Activated T-cell treated with anti-CD3 and anti-CD28 coated beads for 24 hours (primary cell): ENCODE data around the gene EHD4.
A peak's percentile ranks its signal among the peaks of the same experiment; 100 is the strongest.

Source experiments
- DNase-seq: peaks from one replicate; pipeline ENCODE4 v3.0.0-alpha.2; 2020; ENCODE audit warnings: low read depth

Gene EHD4

DNA sequence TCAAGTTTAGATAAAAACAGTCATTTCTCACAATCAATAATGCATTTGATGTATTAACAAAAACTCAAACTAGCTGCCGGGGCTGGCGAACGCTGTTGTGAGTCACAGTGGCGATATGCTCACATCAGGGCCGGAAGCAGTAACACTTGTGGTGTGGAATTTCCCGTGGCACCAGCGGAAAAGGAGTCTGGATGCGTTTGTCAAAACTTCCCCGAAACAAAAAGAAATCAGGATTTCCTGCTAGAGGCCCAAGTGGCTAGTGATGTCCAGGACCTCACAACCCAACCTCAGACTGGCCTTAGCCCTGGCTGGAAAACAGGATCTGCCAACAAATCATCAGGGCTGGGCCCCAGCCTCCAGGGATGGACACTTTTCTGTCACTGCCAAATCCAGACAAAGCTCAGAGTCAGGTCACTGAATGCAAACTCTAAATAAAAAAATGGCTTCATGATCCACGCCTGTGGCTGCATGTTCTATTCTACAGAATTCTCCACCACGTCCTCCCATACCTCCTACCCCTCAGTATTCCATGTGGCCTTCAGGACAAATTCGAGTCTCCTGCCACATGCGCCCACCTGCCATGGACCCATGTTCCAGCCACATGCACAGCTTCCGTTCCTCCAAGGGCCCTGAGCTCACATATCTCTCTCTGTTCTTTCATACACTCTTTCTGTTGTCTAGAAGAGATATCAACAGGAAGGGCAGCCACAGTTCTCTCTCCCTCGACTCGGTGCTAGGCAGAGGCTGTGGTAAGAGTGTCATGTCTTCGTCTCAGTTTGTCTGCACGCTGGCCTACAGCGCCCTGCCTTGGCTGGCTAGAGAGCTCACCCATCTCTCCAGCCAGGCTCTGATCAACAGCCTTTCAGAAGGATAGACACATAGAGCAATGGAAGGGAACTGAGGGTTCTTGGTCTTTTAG lies 35.4 kb downstream of the EHD4 start:
- DNase-seq = peak; percentile 72

DNA sequence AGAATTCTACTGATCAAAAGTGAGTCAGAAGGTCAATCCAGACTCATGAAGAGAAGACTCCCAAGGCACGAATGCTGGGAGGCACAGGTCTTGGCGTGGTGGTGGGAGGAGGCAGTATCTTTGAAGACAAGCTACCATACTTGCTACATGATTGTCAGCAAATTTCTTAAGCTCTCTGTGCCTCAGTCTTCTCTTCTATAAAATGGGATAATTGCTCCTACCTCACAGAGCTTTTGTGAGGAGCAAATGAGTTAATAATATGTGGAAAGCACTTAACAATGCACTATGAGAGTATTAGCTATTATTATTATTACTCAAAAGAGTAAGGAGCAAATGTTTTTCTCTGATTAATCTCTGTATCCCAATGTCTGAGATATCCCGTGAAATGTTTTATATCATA lies 36.2 kb downstream of the EHD4 start:
- DNase-seq = no peak

DNA sequence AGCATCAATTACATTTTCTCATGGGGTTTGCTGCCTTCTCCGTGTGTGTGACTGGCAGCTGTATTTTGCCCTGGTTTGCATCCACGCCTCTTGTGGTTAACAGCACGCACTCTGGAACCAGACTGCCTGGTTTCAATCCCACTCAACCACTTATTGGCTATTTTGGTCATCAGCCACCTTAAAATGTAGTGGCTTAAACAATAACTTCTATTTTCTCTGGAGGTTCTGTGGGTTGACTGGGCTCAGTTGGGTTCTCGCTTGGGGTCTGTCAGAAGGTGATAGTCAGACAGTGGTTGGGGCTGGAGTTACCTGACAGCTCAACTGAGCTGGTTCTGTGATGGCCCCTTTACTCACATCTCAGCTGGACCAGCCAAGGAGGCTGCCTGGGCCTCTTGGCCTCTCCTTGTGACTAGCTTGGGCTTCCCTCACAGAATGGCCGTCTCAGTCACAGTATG lies 36.8 kb downstream of the EHD4 start:
- DNase-seq = no peak

DNA sequence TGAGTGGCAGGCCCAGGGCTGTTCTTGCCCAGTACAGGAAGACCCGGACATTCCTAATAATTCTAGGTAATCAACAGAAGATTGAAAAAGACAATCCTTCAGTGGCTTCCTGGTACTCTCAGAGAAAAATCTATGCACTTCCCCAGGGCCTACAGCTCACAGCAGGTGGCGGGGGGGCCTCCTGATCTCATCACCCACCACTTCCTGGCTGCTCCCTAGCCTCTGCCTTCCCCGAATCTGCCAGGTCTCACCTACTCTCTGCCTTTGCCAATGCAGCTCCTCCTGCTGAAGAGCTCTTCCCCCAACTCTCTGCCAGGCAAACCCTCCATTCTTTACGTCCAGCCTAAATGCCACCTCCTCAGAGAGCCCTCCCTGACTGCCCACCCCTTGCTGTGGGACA lies 37.5 kb downstream of the EHD4 start:
- peak; percentile 59 for DNase-seq

DNA sequence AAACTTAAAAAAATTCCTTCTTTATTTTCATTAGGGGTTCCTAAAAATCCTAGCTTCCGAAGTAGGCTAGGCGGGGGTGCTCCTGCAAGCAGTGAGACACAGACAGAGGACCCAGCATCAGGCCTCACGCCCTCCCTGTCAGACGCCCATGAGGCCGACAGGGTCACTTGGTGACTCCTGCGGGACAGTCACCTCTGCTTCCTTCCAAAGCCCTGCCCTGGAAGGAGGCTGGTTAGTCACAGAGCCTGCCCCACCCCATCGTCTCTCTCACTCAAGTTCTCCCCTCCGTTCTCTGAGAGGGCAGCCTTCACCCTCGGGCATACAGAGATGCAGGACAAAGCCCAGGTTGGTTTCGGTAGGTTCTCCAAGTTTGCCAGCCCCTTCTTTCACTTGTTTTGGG lies 38.6 kb downstream of the EHD4 start:
- DNase-seq = no peak

DNA sequence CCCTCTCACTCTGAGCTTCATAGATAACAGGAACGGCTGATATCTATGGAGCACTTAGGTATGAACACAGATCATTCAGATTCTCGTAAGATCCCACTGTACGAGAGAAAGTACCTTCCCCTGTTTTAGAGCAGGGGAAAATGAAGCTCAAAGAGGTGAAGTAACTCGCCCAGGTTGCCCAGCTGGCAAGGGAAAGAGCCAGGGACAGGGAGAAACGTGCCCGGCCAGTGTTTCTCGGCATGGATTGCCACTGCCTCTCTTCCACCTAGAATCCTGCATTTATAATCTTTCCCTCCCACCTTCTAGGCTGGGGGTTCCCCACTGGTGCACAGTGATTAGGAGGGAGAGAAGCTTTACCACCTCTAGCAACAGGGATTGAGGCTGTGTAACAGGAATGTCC lies 39.0 kb downstream of the EHD4 start:
- no peak for DNase-seq

DNA sequence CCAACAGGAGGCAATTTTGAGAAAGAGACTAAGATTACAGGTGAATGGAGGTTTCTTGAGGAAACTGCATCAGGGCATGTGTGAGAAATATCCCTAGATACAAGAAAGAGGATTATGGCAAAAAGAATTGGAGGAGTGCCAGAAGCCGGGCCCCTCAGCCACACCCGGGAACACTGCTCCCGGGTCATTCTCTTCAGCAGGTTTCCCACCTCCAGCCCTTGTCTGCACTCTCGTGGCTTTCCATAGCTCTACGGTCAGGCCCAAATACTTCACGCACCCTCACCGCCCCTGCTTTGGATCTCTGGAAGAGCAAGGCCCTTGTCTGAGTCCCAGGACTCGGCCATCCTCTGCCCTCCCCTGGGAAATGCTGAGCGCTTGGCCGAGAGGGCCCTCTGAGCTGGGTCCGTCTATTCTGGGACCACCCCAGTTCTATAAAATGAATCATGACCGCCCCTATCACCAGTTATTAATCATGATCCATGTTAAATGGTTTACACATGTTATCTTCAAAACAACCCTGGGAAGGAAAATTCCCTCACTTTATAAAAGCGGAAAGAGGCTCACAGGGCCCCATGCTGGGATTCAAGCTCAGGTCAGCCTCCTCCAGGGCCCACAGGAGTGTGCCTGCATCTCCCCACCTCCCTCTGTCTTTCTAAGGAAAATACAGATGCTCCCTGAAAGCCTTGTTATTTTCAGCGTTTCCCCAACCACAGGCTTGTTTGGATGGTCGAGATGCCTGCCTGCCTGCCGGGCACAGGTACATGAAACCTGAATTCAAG lies 39.7 kb downstream of the EHD4 start:
- DNase-seq = no peak

DNA sequence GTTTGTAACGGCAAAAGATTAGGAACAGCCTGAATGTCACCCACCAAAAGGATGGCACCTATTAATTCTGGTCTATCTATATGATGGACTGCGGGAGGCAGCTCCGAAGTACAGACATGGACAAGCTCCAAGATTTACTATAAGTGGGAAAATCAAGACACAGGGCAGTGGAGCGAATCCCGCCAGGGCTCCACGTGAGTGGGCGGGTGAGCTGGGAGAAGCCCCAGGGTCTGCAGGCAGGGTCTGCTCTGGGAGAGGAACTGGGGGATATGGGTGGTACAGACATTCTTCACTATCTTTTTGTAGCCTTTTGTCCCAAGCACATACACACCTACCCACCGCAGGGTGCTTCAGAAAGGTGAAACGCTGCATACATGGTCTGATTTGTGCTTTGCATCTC lies 40.3 kb downstream of the EHD4 start:
- DNase-seq = no peak

DNA sequence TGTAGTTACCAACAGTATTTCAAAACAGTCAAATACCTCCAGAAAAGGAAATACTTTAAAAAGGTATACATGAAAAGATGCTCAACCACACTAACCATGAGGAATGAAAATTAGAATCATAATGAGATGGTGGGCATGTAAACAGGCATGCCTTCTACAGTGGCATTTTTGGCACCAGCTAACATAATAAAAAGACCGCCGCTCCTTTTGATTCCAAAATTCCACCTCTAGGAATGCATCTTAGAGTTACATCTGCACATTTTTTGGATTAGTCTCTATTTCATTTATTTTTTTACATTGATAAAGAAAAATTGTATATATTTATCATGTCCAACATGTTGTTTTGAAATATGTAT lies 41.5 kb downstream of the EHD4 start:
- no peak for DNase-seq

DNA sequence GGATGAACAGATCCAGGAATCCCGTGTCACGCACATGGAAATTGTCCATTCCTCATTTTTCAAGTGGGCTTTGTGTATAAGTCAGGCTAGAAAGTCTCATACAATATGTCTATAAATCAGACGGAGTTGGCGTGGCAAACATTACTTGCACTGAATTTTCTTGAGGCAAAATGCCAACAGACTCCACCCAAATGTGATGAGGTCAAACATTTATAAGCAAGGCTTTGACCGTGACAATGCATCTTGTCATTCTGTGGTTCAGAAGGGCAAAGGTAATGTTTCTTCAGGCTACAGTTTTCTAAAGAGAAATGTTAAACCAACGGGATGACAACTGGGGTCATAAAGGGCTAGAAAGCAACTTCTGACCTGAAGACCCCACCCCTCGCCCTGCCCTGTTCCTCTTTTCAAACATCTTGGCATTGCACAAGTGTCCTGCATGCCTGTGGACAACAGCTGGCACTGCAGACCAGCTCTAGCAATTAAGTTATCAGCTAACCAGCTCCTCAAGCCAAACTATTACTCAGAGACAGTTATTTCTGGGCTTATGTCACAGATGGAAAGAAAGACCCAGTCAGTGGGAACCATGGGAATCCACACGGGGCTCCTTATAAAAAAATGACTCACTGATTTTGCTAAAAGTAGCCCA lies 42.0 kb downstream of the EHD4 start:
- no peak for DNase-seq

DNA sequence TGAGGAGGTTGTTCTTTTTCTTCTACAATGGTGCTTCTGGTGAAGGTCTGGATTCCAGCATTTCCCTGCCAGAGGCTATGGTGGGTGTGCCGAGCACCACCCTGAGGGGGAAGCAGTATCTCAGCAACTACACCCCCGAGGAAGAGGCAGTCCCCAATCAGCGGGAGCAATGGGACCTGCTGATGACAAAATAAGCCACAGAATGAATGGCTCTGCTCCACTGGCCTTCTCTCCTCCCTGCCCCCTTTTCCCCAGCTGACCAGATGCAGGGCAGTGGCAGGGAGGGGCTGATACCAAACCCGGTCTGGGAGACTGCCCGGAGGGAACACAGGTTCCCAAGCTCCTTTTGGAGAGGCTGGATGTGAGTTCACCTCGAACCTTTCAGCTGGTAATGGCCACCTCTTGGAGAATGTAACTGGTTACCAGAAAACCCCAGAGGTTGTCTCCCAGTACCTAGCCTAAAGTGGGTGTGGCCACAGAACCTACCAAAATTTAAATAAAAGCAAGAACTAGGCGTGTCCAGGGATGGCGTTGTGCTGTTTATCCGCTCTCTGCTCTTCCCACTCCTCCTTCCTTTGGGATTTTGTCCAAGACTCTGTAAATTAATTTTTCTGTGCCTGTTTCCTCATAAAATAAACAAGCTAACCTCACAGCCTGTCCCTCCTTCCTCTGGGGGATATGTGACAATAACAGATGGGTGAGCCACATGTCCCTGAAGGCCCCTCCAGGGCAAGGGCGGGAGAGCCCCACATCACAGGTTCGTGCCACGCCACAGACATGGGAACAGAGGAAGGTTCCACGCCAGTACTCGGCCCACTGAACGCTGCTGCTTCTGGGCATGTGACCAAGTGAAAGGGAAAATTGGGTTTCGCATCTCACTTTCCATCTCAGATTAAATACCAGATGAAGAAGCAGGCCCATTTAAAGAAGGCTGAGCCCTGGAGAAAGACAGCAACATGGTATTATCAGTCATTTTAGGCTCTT lies 43.4 kb downstream of the EHD4 start:
- no peak for DNase-seq

DNA sequence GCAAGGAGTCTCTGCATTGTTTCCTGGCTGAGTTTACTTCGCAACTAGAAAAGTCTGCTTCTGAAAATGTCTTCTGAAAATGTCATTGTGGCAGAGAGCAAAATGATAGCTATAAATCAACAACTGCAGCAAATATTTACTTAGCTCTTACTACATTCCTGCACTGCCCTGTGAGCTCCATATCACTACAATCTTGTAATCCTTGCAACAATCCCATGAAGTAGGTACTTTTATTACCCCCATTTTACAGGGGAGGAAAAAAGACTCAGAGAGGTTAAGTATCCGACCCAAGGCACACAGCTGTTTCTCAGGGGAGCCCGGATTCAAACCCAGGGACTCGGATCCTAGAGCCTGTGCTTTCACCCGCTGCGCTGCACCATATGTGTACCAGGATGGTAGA lies 44.3 kb downstream of the EHD4 start:
- DNase-seq = no peak

DNA sequence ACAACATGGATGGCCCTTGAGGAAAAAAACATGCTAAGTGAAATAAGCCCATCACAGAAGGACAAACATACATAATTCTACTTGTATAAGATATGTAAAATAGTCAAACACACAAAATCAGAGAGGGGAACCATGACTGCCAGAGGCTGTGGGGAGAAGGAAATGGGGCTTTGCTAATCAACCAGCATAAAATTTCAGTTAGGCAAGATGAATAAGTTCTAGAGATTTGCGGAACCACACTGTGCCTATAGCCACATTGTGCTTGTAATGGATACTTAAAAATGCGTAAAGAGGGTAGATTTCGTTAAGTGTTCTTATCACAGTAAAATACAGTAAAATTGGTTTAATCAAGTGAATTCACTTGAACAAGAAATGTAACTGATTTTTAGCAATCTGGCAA lies 44.8 kb downstream of the EHD4 start:
- DNase-seq = no peak

DNA sequence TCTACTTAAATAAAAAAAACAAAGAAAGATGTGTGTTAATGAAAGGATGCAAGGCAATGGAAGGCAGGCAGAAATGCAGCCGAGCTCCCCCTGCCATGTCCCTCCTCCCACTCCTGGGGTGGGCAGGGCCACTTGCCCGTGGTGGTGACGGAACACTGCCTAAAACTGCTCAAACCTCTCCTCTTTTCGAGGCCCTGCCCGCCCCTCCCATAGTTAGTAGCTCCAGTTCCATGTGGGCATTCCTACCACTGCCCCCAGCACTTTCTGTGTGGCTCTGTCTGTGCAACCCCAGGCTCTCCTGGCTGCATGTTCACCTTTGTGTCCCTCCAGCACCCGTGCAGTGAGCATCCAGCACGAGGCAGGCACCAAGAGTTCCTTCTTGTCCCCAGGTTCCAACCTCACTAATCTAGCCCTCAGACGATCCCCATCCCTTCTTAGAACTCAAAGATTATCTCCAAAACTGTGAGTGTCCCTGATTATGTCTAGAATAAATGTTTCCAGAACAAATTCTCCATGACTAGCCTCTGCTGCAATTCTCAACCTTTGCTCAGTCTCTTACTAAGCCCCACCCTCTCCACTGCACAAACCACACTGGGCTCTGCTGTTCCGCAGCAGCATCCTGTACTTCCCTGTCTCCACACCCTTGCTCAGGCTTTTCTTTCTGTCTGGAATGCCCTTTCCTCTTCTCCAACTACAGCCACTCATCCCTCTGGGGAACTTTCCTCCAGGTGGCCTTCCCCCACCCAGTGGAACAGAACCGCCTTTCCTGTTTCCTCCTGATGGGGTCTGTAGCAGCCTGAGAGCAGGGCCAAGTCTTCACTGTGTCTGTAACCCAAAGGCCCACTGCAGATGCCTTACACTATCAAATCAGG lies 45.9 kb downstream of the EHD4 start:
- DNase-seq = no peak

DNA sequence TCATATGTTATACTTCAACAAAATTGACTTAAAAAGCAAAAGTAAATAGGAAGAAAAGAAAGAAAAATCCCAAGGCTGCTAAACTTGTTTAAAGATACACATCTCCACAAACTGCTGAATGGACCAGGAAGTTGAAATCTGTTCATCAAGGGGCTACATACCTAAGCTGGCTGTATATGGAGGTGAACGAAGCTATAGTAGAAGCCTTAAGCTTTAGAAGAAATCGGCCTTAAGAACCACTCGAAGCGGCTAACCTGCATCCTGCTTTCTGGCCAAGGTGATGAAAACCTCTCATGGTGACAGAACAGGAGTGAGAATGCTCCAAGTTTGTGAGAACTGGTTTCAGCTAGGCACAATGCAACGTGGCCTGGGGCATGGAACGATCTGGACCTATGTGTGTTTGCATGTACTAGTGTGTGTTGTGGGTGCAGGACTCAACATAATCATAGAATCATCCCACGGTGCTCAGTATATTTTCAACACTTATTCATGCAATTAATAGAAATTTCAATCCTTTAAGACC lies 47.2 kb downstream of the EHD4 start:
- DNase-seq = no peak

DNA sequence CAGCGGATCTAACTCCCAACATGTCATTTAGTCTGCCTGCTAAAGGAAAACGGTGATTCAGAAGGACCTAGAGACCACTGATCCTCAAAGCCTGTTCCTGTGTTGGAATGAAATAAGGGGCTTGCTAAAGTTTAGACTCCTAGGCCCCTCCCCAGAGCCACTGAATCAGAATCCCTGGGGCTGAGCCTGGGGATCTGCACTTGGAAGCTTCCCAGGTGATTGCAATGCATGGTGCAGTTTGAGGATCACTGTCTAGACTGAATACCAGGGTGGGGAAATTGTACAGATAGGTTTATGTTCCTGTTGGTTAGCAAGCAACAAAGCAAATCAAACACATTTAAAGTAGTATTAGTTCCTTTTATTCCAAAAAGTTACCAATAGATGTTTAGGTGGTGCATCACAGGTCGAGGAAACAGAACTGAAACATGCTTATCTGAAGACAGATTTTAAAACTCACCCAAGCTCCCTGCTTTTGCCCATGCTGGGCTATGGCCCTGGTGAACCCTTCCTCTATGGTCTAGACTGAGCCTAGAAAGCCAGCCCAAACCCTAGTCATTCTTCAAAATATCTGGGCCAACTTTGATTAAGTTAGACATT lies 48.9 kb downstream of the EHD4 start:
- no peak for DNase-seq

DNA sequence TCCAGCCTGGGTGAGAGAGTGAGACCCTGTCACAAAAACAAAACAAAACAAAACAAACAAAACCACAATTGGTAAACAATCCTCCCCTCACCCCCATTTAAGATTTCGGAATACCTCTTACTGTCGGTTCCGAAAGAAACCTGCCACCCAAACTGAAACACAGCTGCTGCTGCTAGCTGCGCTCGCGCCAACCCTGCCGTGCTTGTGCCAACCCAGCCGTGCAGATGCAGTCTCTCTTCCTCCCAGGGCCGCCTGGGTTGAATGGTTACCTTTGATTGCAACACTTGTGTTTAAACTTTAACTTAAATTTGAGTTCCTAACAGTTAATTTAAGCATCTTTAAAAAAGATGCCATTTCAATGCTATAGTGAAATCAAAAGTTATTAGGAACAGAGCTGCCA lies 50.0 kb downstream of the EHD4 start:
- no peak for DNase-seq

DNA sequence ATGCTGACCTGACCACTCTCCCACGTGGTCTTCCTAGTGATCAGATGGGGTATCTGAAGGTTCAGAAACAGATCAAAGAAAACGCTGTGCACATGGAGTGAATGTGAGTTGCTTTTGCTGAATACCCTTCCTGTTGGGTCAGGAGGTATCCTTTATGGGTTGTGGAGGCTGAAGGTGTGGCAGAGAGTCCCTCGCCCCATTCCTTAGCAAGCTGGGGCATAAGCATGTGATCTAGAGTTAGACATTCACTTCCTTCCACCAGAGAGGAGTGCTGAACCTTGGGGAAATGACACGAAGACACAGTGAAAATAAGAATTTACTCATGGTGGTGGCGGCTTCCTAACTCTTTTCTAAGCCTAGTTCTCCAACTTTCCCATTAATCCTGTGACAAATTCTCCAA lies 50.7 kb downstream of the EHD4 start:
- DNase-seq = no peak

DNA sequence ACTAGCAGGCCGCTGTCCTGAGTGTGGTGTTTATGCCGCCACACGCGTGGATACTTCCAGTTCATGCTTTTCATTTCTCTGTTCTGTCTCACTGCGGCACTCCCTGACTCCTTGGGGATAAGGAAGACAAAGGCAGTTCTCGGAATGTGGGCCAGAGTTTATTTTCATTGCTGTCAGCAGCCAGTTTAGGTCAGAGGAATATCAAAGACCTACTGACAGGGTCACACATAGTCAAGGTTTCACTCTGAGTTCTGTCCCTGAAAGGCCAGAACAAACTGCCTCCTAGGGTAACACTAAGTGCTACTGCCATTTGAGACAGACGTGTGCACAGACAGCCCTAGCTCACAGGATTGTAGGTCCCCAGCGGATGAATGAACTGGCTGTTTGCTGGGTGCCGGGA lies 51.2 kb downstream of the EHD4 start:
- DNase-seq = no peak

DNA sequence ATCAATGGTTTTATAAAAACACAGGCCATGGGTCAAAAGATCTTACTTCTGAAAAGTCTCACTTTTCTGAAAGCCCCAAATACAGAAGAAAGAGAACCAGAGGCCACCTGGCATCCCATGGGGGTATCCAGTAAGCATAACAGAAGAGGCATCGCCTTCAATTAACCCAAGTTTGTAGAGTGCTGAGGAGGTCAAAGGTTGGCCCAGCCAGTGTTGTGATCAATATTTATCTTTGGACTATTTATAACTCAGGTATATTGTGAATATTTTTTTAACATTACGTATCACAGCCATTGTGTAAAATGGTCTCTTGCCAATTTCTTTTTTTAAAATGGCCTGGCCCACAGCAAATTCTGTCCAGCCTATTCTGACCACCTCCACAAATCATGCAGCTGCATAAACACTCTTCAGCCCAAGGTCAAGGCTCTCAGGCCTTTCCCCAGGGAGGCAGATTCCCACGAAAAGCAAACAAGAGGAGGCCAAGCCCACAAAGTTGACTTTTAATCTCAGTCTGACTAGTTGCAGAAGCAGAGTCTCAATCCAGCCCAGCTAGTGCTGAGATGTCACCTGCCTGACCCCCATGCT lies 52.3 kb downstream of the EHD4 start:
- no peak for DNase-seq
